Colonic mucosa (tissue), 4 donors: ENCODE results near the gene DIP2C. TPM values are rescaled to one million over a fixed set of nuclear protein-coding genes. Genes with fewer than 3 reads are reported as not detected.

Source experiments
- DNase-seq: peaks from one replicate; pipeline ENCODE4 v3.0.0-alpha.2; 2020
- H3K27ac ChIP-seq: fragments of 200-600 bp; one replicate; pipeline ENCODE4 v1.8.0; 2021
- H3K27me3 ChIP-seq: fragments of 200-600 bp; one replicate; pipeline ENCODE4 v1.8.0; 2021
- H3K36me3 ChIP-seq: fragments of 200-600 bp; one replicate; pipeline ENCODE4 v1.8.0; 2021
- H3K4me1 ChIP-seq: fragments of 200-600 bp; one replicate; pipeline ENCODE4 v1.8.0; 2021; ENCODE audit warnings: mild to moderate bottlenecking
- H3K4me3 ChIP-seq: fragments of 200-600 bp; one replicate; pipeline ENCODE4 v1.8.0; 2021
- H3K9ac ChIP-seq, 2 donors: one replicate each; pipeline ENCODE4 v1.7.0; 2013; ENCODE audit warnings: control low read depth in 2 of 2, low read depth in 2 of 2, low read length in 2 of 2
- H3K9me3 ChIP-seq: fragments of 200-600 bp; one replicate; pipeline ENCODE4 v1.8.0; 2021
- intact Hi-C: fragments of 100-400 bp; cut with DNase I; formaldehyde crosslinking; loops from one replicate; pipeline ENCODE4 v1.14.1; 2022
- total RNA-seq, 2 donors: library from RNA; stranded (reverse); fragmentation: NEBNext Ultra II Directional in 1 of 2; extraction: Animal tissue kit (Norgen Biotek cat#: 25700) in 1 of 2; gene quantifications; one replicate each; pipeline ENCODE4 v1.2.1, GENCODE V29; 2021
- TF ChIP-seq, protein P1 (sequence below): fragments of 200-600 bp; IDR thresholded peaks from one replicate; pipeline ENCODE4 v1.8.0; 2022; ENCODE audit warnings: antibody characterized with exemption, mild to moderate bottlenecking
- donor health status: healthy.
- donor health status: DM: no; HTN: no; CAD: no.
- donor health status: DM: no; HTN: no; CAD: no.

The DIP2C gene
- total RNA-seq, 2 donors from 2014 or later = 7.6 to 11.2 TPM

DNA sequence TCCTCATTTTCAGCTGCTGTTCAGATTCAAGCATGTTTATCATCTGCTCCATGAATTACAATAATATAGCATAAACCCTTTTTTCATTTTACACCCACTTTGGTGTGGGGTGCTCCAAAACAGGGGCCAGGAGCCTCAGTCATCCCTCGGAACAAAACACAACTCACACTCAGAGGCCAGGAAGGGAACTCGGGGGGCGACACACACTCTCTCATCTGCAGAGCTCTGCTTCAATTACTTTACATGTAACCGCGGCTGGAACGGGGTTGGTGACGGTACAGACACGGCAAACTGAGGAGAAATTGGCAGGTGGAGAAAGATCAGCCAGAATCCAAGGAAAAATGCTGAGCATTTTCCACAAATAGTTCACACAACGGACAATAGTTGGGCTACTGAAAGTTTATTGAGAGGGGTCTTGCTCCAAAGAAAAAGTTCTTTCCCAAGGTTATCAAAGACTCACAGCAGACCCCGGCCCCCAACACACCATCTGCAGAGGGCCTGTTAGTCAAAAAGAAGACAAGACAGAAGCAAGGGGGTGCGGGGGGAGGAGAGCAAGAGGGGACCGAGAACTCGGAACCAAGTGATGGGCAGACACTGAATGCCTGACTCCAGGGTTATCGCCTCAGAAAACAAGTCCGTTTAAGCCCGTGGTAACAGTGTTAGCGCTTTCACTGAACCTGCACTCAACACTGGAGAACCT lies 20.5 kb downstream of the DIP2C start:
- Histone ChIP-seq H3K27me3 (no peaks in the 10 kb centered on the region), H3K9ac (no peak overlapping the region), H3K4me1 (no peaks in the 10 kb centered on the region), H3K27ac (no peak overlapping the region), H3K9me3 (no peaks in the 10 kb centered on the region), H3K36me3 (no peaks in the 10 kb centered on the region), H3K4me3 (no peak overlapping the region)
- intact Hi-C loops = loop anchor here (10.0 kb wide), 1 partner anchor 154 kb away; no protein-coding TSS in a partner anchor
- TF ChIP-seq, protein P1, sequence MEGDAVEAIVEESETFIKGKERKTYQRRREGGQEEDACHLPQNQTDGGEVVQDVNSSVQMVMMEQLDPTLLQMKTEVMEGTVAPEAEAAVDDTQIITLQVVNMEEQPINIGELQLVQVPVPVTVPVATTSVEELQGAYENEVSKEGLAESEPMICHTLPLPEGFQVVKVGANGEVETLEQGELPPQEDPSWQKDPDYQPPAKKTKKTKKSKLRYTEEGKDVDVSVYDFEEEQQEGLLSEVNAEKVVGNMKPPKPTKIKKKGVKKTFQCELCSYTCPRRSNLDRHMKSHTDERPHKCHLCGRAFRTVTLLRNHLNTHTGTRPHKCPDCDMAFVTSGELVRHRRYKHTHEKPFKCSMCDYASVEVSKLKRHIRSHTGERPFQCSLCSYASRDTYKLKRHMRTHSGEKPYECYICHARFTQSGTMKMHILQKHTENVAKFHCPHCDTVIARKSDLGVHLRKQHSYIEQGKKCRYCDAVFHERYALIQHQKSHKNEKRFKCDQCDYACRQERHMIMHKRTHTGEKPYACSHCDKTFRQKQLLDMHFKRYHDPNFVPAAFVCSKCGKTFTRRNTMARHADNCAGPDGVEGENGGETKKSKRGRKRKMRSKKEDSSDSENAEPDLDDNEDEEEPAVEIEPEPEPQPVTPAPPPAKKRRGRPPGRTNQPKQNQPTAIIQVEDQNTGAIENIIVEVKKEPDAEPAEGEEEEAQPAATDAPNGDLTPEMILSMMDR = no peak
- no peak for DNase-seq

DNA sequence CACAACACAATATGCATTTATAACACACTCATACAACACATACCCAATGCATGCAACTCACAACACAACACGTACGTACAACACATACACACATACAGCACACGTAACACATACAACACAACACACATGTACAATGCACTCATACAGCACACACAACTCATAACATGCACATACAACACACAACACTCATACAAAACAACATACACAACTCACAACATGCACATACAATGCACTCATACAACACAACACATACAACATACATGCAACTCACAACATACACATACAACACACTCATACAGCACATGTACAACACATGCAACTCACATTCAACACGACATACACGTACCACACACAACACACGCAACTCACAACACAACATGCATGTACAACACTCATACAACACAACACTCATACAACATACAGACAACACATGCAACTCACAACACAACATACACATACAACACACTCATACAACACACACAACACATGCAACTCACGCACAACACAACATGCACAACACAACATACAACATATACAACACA lies 21.8 kb downstream of the DIP2C start:
- TF ChIP-seq, protein P1 = no peak
- Histone ChIP-seq H3K4me3 (no peak overlapping the region), H3K27me3 (no peaks in the 10 kb centered on the region), H3K9ac (no peak overlapping the region), H3K9me3 (no peaks in the 10 kb centered on the region), H3K4me1 (no peaks in the 10 kb centered on the region), H3K27ac (no peak overlapping the region), H3K36me3 (no peaks in the 10 kb centered on the region)
- intact Hi-C loops = loop anchor here (10.0 kb wide), 1 partner anchor 153 kb away; no protein-coding TSS in a partner anchor
- DNase-seq = no peak

DNA sequence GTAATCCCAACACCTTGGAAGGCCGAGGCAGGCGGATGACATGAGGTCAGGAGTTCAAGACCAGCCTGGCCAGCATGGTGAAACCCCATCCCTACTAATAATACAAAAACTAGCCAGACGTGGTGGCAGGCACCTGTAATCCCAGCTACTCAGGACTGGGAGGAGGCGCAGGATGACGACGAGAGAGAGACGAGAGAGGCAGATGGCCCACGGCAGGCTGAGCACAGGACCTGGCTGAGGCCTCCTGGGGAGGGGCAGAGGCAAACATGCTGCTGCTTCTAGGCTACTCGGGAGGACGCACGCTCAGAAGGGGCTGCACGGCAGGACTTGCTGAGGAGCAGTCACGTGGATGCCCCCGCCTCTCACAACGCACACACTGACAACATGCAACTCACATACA lies 22.4 kb downstream of the DIP2C start:
- intact Hi-C loops = loop anchor here (10.0 kb wide), 1 partner anchor 152 kb away; no protein-coding TSS in a partner anchor
- no peak for DNase-seq
- no peak overlapping the region for H3K4me3 ChIP-seq
- TF ChIP-seq, protein P1 = no peak
- H3K9me3 ChIP-seq = no peaks in the 10 kb centered on the region
- H3K4me1 ChIP-seq = no peaks in the 10 kb centered on the region
- H3K27me3 ChIP-seq = no peaks in the 10 kb centered on the region
- no peak overlapping the region for H3K9ac ChIP-seq
- H3K36me3 ChIP-seq = no peaks in the 10 kb centered on the region
- no peak overlapping the region for H3K27ac ChIP-seq

DNA sequence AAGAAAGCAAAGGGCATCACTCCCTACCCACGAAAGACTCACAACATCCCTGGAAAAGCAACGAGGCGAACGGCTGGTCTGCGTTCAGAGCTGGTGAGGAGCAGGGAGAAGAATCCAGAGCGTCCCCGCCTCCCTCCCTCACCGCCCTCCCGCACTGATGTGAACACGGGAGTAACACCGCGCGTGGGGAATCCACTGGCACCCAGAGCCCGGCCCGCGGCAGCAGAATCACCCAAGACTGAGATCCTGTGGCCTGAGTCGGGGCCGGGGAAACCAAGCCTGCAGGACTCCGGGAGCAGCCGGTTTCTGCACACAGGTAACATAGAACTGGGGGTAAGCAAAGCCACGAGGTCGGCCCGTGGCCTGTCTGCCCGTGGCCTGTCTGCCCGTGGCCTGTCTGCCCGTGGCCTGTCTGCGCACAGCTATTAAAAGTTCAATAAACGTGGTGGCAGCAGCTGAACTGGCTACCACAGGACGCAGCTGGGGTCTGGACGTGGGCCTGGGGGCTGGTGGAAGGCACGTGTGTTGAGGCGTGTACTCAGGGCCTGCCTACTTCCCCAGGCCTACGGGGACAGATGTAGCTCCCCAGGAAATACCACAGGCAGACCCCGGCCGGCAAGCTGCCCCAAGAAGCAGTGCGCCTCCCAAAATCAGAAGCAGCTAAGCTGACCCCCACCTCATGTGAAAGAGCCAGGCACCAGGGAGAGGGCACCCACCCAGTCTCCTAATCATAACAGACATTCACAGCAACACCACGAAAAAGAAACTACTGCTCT lies 23.0 kb downstream of the DIP2C start:
- Histone ChIP-seq H3K4me3 (no peak overlapping the region), H3K27me3 (no peaks in the 10 kb centered on the region), H3K36me3 (no peaks in the 10 kb centered on the region), H3K9me3 (no peaks in the 10 kb centered on the region), H3K9ac (no peak overlapping the region), H3K27ac (no peak overlapping the region), H3K4me1 (peaks cover 2% of the 10 kb centered on the region)
- TF ChIP-seq, protein P1 = no peak
- DNase-seq = no peak
- intact Hi-C loops = loop anchor here (10.0 kb wide), 1 partner anchor 152 kb away; no protein-coding TSS in a partner anchor

DNA sequence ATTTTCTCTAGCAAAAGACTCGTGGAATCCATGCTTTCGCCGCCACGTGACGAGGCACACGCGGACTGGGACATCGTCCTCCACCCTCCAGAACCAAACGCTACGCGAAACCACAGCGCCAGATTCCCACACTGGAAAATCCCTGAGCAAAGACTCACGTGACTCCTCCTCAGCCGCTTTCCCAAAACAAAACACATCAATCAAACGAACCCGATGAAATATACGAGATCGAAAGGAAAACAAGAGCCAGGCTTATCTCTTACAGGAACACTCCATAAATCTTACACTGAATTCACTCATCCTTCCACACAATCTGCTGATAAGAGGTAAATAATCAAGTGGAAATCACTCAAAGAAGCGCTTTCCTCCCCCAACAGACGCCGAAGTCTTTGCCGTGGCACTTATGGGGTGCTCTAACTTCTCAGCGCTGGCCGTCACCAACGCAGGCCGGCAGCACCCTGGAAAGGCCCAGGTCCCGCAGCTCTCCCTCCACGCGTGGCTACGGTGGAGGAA lies 23.8 kb downstream of the DIP2C start:
- Histone ChIP-seq H3K27ac (peak overlapping the region; percentile 41), H3K9ac (no peak overlapping the region), H3K27me3 (no peaks in the 10 kb centered on the region), H3K9me3 (no peaks in the 10 kb centered on the region), H3K4me1 (peaks cover 5% of the 10 kb centered on the region), H3K4me3 (no peak overlapping the region), H3K36me3 (no peaks in the 10 kb centered on the region)
- DNase-seq = no peak
- intact Hi-C loops = loop anchor here (10.0 kb wide), 1 partner anchor 151 kb away; no protein-coding TSS in a partner anchor
- TF ChIP-seq, protein P1 = no peak
